OCI-LY1 (cell line): ENCODE data around the gene TNPO3.

ENCODE experiments used
- H2AFZ ChIP-seq: fragments of 200-600 bp; sonication (generic), shearing (Covaris generic); 2 replicates; pipeline ENCODE4 v1.6.0; 2014; ENCODE audit warnings: antibody characterized with exemption, mild to moderate bottlenecking, low read length
- H3F3A ChIP-seq: fragments of 200-600 bp; sonication (generic), shearing (Covaris generic); 2 replicates; pipeline ENCODE4 v1.6.0; 2014; ENCODE audit warnings: mild to moderate bottlenecking, antibody characterized with exemption, low read length, moderate library complexity; ENCODE audit not compliant: insufficient read depth
- H3K27ac ChIP-seq: fragments of 200-600 bp; sonication (generic); 2 replicates; pipeline ENCODE4 v1.5.1; 2014; ENCODE audit warnings: low read length, mixed run types, mild to moderate bottlenecking, low read depth; ENCODE audit not compliant: poor library complexity, severe bottlenecking
- H3K27me3 ChIP-seq: fragments of 200-600 bp; sonication (generic); 2 replicates; pipeline ENCODE4 v1.6.0; 2014; ENCODE audit warnings: antibody characterized with exemption, mild to moderate bottlenecking, low read length, moderate library complexity; ENCODE audit not compliant: insufficient read depth
- H3K36me3 ChIP-seq: fragments of 200-600 bp; sonication (generic); 2 replicates; pipeline ENCODE4 v1.6.1; 2014; ENCODE audit warnings: mild to moderate bottlenecking, antibody characterized with exemption, low read length, moderate library complexity, mixed read lengths; ENCODE audit not compliant: insufficient read depth
- H3K4me1 ChIP-seq: fragments of 200-600 bp; sonication (generic); 2 replicates; pipeline ENCODE4 v1.5.1; 2014; ENCODE audit warnings: mild to moderate bottlenecking, low read length, moderate library complexity; ENCODE audit not compliant: insufficient read depth, severe bottlenecking
- H3K4me2 ChIP-seq: fragments of 200-600 bp; sonication (generic), shearing (Covaris generic); 2 replicates; pipeline ENCODE4 v1.6.1; 2014; ENCODE audit warnings: low read length
- H3K4me3 ChIP-seq: fragments of 200-600 bp; sonication (generic); 2 replicates; pipeline ENCODE4 v1.5.1; 2014; ENCODE audit warnings: low read length, low read depth, mild to moderate bottlenecking, mixed read lengths; ENCODE audit not compliant: poor library complexity, severe bottlenecking
- H3K79me2 ChIP-seq: fragments of 200-600 bp; shearing (Covaris generic); 2 replicates; pipeline ENCODE4 v1.6.1; 2016; ENCODE audit warnings: mixed run types, low read length, mixed read lengths; ENCODE audit not compliant: insufficient read depth
- H3K9ac ChIP-seq: fragments of 200-600 bp; sonication (generic), shearing (Covaris generic); 2 replicates; pipeline ENCODE4 v1.6.1; 2014; ENCODE audit warnings: mild to moderate bottlenecking, low read length, mixed read lengths
- H3K9me2 ChIP-seq: fragments of 200-600 bp; sonication (generic), shearing (Covaris generic); 2 replicates; pipeline ENCODE4 v1.6.1; 2014; ENCODE audit warnings: low read depth, mild to moderate bottlenecking, low read length, mixed read lengths
- H3K9me3 ChIP-seq: fragments of 200-600 bp; shearing (Covaris generic); 2 replicates; pipeline ENCODE4 v1.6.1; 2014; ENCODE audit warnings: low read length, mixed read lengths
- H4K20me1 ChIP-seq: fragments of 200-600 bp; sonication (generic), shearing (Covaris generic); 2 replicates; pipeline ENCODE4 v1.6.0; 2016; ENCODE audit warnings: mild to moderate bottlenecking, low read length; ENCODE audit not compliant: insufficient read depth
- CTCF ChIP-seq: fragments of 200-600 bp; sonication (generic), shearing (Covaris generic); IDR thresholded peaks from 2 replicates; pipeline ENCODE4 v1.5.1; 2017; ENCODE audit warnings: mild to moderate bottlenecking, antibody characterized with exemption, low read length, moderate library complexity, mixed read lengths
- EZH2 ChIP-seq: fragments of 200-600 bp; sonication (generic), shearing (Covaris generic); IDR thresholded peaks from 2 replicates; pipeline ENCODE4 v1.8.0; 2017; ENCODE audit warnings: borderline replicate concordance, mixed run types, mild to moderate bottlenecking, antibody characterized with exemption, low read length, moderate library complexity, mixed read lengths

Gene TNPO3

DNA sequence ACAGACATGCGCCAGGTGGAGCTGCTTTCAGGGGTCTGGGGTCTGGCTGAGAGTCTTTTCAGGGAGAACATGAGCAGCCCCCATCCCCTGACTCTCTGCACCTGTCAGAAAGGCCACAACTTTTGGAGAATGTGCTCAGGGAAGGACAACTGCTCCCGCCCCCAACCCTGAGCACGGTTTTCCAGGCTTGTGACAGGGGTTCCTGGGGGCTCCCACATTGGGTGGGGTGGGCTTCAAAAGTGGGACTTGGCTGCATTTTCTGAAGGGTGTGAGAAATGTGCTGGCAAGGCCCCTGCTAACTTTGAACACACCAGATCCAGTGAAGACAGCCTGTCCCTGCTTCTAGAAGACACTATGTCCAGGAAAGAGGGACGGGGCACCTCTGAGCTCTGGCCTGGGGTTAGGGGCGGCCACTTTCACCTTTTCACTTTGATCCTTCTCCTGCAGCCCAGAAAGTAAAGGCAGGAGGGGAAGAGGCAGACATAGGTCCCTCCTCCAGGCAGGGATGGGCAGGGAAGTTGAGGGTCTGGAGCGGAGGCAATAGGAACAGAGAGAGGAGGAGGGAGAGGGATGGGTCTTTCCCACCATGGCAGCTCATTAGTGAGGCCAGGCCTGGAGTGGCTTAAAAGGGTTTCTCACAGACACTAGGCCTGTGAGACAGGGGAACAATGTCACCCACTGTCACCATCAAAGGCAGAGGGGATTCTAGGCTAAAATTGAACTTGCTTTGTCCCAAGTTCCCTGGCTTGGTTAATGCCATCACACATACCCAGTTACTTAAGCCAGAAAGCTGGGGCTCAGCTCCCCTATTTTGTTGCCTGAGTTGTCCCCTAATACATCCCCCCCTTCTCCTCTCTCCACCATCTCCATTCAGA, 145.9 kb downstream of the TNPO3 start:
- Histone ChIP-seq H3K9me3 (no peaks in the 10 kb centered on the region), H3K27me3 (peaks cover 36% of the 10 kb centered on the region), H3K36me3 (no peaks in the 10 kb centered on the region), H3K4me3 (no peak overlapping the region), H3K4me1 (no peaks in the 10 kb centered on the region), H3K9ac (no peak overlapping the region), H3K9me2 (no peaks in the 10 kb centered on the region), H3F3A (no peaks in the 10 kb centered on the region), H2AFZ (no peak overlapping the region), H3K4me2 (no peak overlapping the region), H4K20me1 (no peaks in the 10 kb centered on the region), H3K79me2 (no peaks in the 10 kb centered on the region), H3K27ac (no peak overlapping the region)
- TF ChIP-seq CTCF (no peak), EZH2 (no peak)

DNA sequence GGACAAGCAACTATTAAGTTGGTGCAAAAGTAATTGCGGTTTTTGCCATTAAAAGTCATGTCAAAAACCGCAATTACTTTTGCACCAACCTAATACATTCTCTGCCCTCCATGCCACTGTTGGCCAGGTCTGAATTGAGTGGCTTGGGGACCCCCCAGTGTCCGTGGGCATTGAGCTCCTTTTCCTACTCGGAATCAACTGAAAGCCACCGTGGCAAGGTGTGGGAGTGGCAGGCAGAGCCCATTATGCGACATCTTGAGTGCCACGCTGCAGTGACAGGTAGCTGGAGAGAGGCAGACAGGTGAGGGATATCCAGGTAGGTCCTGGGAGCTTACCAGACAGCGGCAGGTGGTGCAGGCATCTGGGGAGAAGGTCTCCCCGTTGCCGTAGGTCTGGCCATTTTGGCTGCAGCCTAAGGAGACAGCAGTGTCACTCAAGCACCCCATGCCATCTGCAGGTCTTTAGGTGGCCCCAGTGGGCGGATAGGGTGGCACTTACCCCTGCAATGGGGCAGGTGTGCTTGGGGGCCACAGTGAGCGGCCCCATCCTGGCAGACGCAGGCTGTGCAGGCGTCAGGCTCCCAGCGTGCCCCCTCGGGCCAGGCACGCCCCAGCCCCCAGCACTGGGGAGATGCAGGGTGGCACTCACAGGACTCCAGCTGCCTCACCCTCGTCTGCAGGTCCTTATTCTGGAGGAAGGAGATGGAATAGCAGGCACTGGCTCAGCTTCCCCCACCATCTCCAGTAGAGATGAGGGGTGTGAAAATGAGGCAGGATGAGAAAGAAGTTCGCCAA, 147.9 kb downstream of the TNPO3 start:
- H4K20me1 ChIP-seq, result no peaks in the 10 kb centered on the region
- no peaks in the 10 kb centered on the region for H3F3A ChIP-seq
- no peak overlapping the region for H2AFZ ChIP-seq
- H3K4me1 ChIP-seq, result no peaks in the 10 kb centered on the region
- no peaks in the 10 kb centered on the region for H3K36me3 ChIP-seq
- no peak overlapping the region for H3K27ac ChIP-seq
- no peaks in the 10 kb centered on the region for H3K9me3 ChIP-seq
- no peak overlapping the region for H3K4me3 ChIP-seq
- H3K9me2 ChIP-seq, result no peaks in the 10 kb centered on the region
- no peak overlapping the region for H3K4me2 ChIP-seq
- TF ChIP-seq EZH2, result no peak
- TF ChIP-seq CTCF, result no peak
- no peaks in the 10 kb centered on the region for H3K79me2 ChIP-seq
- peaks cover 32% of the 10 kb centered on the region for H3K27me3 ChIP-seq
- H3K9ac ChIP-seq, result no peak overlapping the region

DNA sequence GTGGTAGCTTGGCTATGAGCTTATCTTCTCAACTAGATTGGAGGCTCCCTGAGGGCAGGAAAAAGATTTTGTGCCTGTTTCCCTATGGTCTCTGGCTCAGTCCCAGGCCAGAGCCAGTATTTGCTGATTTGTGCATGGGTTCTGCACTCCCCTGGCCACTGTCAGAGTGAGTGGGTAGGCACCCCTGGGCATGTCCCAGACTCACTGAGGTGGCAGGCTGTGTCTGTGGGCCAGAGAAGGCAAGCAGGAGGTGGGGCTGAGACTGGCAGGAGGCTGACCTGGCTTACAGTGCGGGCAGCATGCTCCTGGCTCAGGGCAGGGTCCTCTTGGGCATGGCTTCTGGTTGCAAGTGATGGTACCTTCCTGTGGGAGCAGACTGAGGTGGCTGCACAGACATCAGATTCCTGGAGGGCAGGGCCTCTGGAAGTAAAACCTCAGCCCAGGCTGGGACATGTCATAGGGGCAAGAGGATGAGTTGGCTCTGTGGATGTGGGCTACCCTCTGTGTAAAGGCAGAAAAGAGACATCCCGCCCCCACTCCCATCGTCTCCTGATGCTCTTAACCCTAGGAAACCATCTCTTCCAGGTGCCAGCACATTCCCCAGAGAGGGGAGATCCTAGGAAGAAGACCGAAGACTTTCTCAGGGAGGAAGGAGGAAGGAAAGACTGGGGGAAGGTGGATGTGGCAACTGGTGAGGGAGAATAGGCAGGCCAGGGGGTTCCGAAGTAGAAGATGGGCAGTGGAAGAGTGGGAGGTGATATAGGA, 148.7 kb downstream of the TNPO3 start:
- no peak overlapping the region for H3K4me3 ChIP-seq

More for the DNA sequence above, 148.7 kb downstream of the TNPO3 start:
- no peaks in the 10 kb centered on the region for H3K4me1 ChIP-seq
- TF ChIP-seq CTCF, result no peak
- TF ChIP-seq EZH2, result no peak
- no peak overlapping the region for H3K9ac ChIP-seq
- no peak overlapping the region for H3K27ac ChIP-seq
- no peak overlapping the region for H3K4me2 ChIP-seq
- H3K9me3 ChIP-seq, result no peaks in the 10 kb centered on the region
- H3K27me3 ChIP-seq, result peaks cover 24% of the 10 kb centered on the region
- H3K36me3 ChIP-seq, result no peaks in the 10 kb centered on the region
- no peaks in the 10 kb centered on the region for H3K9me2 ChIP-seq
- H3K79me2 ChIP-seq, result no peaks in the 10 kb centered on the region
- H3F3A ChIP-seq, result no peaks in the 10 kb centered on the region
- H4K20me1 ChIP-seq, result no peaks in the 10 kb centered on the region
- H2AFZ ChIP-seq, result no peak overlapping the region
